Fibroblast of the aortic adventitia (primary cell): ENCODE data around the gene EXOC8. TPM values are rescaled to one million over a fixed set of nuclear protein-coding genes. Genes with fewer than 3 reads are reported as not detected.

Experiments used
- DNase-seq: peaks from one replicate; pipeline ENCODE4 v3.0.0-alpha.2; 2010; ENCODE audit warnings: low read depth
- H3K4me3 ChIP-seq: 2 replicates; pipeline ENCODE4 v1.5.1; 2011; ENCODE audit warnings: low read depth, mild to moderate bottlenecking, control low read depth, low read length, moderate library complexity
- total RNA-seq: library from RNA; depleted of rRNA; stranded (reverse); fragments of >200 nt; gene quantifications from 2 replicates; pipeline ENCODE4 v1.2.3, GENCODE V29; 2012; ENCODE audit warnings: low replicate concordance
- TF ChIP-seq, protein P1 (sequence below): IDR thresholded peaks from 2 replicates; pipeline ENCODE4 v1.5.1; 2011; ENCODE audit warnings: mild to moderate bottlenecking, low read length, control low read depth, inconsistent platforms; ENCODE audit not compliant: insufficient read depth

Gene EXOC8
- total RNA-seq, 1 donor: 19.3 TPM

DNA sequence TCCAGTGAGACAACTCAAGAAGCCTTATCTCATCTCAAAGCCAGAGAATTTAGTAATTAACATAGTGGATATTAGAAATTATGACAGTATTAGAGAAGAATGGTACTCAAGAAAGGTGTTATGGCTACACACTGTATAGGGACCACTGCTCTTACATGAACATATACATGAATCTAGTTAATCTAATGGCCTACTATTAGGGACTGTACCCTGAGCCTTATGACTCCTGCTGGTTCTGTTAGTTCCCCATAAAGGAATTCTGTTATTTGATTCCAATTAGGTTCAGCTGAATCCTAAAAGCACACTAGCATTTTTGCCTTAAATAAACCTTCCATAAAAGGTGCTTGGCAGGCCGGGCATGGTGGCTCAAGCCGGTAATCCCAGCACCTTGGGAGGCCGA is 44.8 kb upstream of the EXOC8 start:
- TF ChIP-seq, protein P1, sequence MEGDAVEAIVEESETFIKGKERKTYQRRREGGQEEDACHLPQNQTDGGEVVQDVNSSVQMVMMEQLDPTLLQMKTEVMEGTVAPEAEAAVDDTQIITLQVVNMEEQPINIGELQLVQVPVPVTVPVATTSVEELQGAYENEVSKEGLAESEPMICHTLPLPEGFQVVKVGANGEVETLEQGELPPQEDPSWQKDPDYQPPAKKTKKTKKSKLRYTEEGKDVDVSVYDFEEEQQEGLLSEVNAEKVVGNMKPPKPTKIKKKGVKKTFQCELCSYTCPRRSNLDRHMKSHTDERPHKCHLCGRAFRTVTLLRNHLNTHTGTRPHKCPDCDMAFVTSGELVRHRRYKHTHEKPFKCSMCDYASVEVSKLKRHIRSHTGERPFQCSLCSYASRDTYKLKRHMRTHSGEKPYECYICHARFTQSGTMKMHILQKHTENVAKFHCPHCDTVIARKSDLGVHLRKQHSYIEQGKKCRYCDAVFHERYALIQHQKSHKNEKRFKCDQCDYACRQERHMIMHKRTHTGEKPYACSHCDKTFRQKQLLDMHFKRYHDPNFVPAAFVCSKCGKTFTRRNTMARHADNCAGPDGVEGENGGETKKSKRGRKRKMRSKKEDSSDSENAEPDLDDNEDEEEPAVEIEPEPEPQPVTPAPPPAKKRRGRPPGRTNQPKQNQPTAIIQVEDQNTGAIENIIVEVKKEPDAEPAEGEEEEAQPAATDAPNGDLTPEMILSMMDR: no peak
- no peak for DNase-seq
- H3K4me3 ChIP-seq: no peak overlapping the region

DNA sequence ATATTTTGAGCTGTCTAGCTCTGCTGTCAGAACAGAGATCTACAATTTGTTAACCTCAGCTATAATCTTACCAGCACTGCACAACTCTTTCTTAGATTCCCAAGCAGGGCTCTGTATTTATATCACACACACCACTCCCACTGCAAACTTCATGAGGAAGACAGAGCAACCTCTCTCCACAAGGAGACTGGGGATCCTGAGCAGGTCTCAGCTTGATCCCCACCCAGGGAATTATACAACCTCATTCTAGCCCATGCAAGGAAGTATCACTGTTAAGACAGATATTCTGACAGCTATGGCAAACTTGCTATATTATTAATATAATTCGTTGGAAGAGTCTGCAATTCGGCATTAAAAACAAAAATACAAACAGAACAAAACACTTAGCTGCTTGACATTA is 44.1 kb upstream of the EXOC8 start:
- TF ChIP-seq, protein P1: no peak
- DNase-seq: no peak
- H3K4me3 ChIP-seq: no peak overlapping the region

DNA sequence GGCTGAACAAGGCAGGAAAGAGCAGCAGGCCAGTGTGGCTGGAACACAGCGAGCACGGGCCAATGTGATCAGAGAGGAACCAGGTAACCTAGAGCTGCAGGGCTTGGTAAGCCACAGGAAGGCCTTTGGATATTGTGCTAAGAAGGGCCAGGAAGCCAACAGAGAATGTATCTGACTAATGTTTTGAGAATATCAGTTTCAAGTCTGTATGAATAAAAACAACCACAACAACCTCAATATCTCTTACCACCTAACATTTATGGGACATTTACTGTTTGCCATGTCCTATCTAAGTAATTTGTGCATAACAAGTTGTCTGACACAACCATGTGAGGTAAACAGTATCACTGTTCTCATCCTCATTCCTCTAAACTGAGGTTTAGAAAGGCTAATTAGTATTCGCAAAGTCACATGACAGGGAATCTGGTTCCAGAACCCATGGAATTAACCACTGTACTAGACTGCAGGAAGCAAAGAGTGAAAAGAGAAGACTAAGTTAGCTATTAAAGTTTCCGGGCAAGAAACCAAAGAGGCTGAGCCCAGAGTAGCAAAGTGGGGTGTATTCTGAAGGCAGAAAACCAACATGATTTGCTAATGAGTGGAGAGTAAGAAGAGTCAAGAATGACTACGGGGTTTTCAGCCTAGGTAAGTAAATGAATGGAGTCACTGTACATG is 39.4 kb upstream of the EXOC8 start:
- H3K4me3 ChIP-seq: no peak overlapping the region
- TF ChIP-seq, protein P1: no peak
- no peak for DNase-seq

DNA sequence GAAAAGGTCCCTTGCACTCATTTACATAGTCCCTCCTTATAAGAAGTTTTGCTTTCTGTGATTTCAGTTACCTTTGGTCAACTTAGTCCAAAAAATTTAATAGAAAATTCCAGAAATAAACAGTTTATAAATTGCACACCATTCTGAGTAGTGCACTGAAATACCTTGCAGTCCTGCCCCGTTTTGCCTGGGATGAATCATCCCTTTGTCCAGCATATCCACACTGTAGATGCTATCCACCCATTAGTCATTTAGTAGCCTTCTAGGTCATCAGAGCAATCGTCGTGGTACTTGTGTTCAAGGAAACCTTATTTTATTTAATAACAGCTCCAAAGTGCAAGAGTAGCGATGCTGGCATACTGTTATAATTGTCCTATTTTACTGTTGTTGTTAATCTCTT is 38.4 kb upstream of the EXOC8 start:
- DNase-seq: no peak
- TF ChIP-seq, protein P1: no peak
- H3K4me3 ChIP-seq: no peak overlapping the region

DNA sequence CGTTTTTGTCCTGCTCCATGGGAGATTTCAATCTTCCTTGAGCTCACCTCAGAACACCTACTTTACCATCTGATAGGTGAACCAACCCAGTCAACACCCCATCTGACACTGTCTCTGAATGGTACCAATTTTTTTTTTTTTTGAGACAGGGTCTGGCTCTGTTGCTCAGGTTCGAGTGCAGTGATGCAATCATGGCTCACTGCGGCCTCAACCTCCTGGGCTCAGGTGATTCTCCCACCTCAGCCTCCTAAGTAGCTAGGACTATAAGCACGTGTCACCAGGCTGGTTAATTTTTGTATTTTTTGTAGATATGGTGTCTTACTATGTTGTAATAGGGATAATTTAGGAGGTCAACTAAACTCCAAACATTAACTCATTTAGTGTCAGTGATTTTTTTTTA is 36.7 kb upstream of the EXOC8 start:
- DNase-seq: no peak
- no peak overlapping the region for H3K4me3 ChIP-seq
- TF ChIP-seq, protein P1: no peak

DNA sequence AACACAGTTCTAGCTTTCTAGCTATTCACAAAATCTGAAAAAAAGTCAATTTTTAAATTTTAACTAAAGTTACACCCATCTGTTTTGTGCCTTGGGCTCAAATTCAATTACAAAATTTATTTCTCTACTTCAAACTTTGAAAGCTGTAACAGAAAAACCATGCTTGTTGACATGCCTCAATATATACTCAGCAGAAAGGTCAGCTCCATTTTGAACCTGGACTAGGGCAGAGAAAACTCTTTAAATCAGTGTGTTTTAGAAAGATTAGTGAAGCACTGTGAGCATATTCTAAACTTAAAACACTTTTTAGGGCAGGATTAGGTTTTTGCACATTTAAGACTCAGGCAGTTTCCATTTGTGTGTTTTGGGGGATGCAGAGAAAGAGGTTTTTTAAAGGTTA is 34.8 kb upstream of the EXOC8 start:
- H3K4me3 ChIP-seq: no peak overlapping the region
- TF ChIP-seq, protein P1: no peak
- DNase-seq: no peak

DNA sequence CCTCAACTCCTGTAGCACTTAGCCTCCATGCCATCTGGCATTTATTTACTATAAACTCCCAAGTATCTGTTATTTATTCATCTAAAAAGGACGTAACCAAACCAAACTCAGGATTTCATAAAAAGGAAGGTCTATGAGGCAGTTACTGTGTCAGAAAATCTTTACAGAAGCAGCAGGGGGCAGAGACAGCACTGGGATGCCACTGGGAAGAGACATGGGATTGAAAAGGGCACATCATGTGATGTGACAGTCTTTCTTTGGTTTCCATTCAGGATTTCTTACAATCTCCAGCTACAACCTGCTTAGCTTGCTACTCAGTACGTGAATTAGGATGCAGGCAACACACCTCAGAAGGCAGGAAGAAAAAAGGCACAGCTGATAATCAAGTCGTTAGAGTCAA is 31.6 kb upstream of the EXOC8 start:
- no peak overlapping the region for H3K4me3 ChIP-seq
- TF ChIP-seq, protein P1: no peak
- no peak for DNase-seq
